ENCODE measurements around the gene TSPOAP1.

GRCh38 chr17:58324409-58325288 is 3.9 kb downstream of the TSPOAP1 start:
- TF ChIP-seq CTCF (IDR thresholded peaks at IDR 0.05) (no peak), POLR2A (IDR thresholded peaks at IDR 0.05) (no peak)

All from testis (tissue), 2 donors.